ENCODE data around the gene SPATA16. TPM values are rescaled to one million over a fixed set of nuclear protein-coding genes. Genes with fewer than 3 reads are reported as not detected.

The SPATA16 gene
- total RNA-seq, 1 experiment from 2014 or later: 0.44 TPM

DNA sequence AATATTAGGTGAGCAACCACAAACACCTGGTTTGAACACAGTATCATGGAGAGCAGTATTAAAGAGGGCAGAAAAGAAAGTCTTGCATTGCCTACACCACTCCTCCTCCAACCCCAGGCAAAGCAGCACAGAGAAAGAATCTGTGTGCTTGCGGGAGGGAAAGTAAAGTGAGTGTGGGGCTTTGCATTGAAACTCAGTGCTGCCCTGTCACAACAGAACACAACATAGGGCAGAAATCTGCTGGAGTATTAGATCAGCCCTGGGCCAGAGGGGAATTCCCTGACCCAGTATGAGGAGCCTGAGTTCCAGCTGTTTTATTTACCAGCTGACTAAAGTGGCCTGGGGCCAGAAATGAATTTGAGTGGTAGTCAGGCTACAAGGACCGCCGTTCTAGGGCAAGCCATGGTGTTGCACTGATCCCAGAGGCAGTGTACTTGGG lies 75.5 kb downstream of the SPATA16 start:
- ChIA-PET POLR2A (no interaction called here), CTCF (no interaction called here)
- H3K4me1 Mint-ChIP-seq: peaks cover 8% of the 10 kb centered on the region
- ATAC-seq (peak; percentile 53), DNase-seq (ENCODE audit: low spot score) (no peak)
- no peak for TF ChIP-seq CREB1 (CRISPR knock-in tag; IDR thresholded peaks at IDR 0.05)
- TF ChIP-seq, protein P1, sequence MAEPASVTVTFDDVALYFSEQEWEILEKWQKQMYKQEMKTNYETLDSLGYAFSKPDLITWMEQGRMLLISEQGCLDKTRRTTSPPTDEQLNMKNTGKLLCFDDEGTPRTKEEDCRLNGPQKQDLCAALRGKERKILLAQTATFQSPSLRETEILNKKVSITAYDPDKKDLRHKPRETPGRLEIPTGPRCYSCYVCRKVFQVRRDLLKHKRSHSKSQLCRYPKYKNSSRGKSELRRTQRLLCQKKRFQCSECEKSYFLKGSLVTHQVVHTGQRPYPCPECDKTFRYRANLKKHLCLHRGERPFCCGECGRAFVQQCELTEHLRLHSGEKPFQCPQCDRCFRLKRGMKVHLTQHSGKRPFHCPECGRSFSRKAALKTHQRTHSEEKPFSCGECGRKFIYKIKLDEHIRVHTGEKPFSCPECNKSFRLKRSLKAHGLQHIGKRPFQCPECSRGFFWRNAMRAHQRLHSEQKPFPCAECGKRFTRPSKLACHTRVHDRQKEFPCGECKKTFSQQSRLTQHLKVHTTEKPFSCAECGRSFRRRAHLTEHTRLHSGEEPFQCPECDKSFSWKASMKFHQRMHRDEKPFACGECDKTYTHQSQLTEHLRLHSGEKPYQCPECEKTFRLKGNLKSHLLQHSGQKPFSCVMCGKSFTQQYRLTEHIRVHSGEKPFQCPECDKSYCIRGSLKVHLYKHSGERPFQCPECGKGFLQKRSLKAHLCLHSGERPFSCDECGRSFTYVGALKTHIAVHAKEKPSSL (CRISPR knock-in tag; conservative IDR thresholded peaks at IDR 0.05): no peak
- TF ChIP-seq, protein P2, sequence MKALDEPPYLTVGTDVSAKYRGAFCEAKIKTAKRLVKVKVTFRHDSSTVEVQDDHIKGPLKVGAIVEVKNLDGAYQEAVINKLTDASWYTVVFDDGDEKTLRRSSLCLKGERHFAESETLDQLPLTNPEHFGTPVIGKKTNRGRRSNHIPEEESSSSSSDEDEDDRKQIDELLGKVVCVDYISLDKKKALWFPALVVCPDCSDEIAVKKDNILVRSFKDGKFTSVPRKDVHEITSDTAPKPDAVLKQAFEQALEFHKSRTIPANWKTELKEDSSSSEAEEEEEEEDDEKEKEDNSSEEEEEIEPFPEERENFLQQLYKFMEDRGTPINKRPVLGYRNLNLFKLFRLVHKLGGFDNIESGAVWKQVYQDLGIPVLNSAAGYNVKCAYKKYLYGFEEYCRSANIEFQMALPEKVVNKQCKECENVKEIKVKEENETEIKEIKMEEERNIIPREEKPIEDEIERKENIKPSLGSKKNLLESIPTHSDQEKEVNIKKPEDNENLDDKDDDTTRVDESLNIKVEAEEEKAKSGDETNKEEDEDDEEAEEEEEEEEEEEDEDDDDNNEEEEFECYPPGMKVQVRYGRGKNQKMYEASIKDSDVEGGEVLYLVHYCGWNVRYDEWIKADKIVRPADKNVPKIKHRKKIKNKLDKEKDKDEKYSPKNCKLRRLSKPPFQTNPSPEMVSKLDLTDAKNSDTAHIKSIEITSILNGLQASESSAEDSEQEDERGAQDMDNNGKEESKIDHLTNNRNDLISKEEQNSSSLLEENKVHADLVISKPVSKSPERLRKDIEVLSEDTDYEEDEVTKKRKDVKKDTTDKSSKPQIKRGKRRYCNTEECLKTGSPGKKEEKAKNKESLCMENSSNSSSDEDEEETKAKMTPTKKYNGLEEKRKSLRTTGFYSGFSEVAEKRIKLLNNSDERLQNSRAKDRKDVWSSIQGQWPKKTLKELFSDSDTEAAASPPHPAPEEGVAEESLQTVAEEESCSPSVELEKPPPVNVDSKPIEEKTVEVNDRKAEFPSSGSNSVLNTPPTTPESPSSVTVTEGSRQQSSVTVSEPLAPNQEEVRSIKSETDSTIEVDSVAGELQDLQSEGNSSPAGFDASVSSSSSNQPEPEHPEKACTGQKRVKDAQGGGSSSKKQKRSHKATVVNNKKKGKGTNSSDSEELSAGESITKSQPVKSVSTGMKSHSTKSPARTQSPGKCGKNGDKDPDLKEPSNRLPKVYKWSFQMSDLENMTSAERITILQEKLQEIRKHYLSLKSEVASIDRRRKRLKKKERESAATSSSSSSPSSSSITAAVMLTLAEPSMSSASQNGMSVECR (CRISPR knock-in tag; IDR thresholded peaks at IDR 0.05; ENCODE audit: borderline replicate concordance): no peak
- no peak for TF ChIP-seq ATF1 (CRISPR knock-in tag; IDR thresholded peaks at IDR 0.05)
- TF ChIP-seq, protein P3, sequence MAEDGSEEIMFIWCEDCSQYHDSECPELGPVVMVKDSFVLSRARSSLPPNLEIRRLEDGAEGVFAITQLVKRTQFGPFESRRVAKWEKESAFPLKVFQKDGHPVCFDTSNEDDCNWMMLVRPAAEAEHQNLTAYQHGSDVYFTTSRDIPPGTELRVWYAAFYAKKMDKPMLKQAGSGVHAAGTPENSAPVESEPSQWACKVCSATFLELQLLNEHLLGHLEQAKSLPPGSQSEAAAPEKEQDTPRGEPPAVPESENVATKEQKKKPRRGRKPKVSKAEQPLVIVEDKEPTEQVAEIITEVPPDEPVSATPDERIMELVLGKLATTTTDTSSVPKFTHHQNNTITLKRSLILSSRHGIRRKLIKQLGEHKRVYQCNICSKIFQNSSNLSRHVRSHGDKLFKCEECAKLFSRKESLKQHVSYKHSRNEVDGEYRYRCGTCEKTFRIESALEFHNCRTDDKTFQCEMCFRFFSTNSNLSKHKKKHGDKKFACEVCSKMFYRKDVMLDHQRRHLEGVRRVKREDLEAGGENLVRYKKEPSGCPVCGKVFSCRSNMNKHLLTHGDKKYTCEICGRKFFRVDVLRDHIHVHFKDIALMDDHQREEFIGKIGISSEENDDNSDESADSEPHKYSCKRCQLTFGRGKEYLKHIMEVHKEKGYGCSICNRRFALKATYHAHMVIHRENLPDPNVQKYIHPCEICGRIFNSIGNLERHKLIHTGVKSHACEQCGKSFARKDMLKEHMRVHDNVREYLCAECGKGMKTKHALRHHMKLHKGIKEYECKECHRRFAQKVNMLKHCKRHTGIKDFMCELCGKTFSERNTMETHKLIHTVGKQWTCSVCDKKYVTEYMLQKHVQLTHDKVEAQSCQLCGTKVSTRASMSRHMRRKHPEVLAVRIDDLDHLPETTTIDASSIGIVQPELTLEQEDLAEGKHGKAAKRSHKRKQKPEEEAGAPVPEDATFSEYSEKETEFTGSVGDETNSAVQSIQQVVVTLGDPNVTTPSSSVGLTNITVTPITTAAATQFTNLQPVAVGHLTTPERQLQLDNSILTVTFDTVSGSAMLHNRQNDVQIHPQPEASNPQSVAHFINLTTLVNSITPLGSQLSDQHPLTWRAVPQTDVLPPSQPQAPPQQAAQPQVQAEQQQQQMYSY (CRISPR knock-in tag; IDR thresholded peaks at IDR 0.05): no peak
- TF ChIP-seq ESRRA (CRISPR knock-in tag; IDR thresholded peaks at IDR 0.05; ENCODE audit: borderline replicate concordance): no peak
- no peak for TF ChIP-seq ZNF219 (CRISPR knock-in tag; IDR thresholded peaks at IDR 0.05; ENCODE audit: borderline replicate concordance)
- TF ChIP-seq, protein P4, sequence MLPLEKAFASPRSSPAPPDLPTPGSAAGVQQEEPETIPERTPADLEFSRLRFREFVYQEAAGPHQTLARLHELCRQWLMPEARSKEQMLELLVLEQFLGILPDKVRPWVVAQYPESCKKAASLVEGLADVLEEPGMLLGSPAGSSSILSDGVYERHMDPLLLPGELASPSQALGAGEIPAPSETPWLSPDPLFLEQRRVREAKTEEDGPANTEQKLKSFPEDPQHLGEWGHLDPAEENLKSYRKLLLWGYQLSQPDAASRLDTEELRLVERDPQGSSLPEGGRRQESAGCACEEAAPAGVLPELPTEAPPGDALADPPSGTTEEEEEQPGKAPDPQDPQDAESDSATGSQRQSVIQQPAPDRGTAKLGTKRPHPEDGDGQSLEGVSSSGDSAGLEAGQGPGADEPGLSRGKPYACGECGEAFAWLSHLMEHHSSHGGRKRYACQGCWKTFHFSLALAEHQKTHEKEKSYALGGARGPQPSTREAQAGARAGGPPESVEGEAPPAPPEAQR (CRISPR knock-in tag; IDR thresholded peaks at IDR 0.05): no peak
- TF ChIP-seq ZNF396 (CRISPR knock-in tag; IDR thresholded peaks at IDR 0.05; ENCODE audit: borderline replicate concordance): no peak
- TF ChIP-seq, protein P5, sequence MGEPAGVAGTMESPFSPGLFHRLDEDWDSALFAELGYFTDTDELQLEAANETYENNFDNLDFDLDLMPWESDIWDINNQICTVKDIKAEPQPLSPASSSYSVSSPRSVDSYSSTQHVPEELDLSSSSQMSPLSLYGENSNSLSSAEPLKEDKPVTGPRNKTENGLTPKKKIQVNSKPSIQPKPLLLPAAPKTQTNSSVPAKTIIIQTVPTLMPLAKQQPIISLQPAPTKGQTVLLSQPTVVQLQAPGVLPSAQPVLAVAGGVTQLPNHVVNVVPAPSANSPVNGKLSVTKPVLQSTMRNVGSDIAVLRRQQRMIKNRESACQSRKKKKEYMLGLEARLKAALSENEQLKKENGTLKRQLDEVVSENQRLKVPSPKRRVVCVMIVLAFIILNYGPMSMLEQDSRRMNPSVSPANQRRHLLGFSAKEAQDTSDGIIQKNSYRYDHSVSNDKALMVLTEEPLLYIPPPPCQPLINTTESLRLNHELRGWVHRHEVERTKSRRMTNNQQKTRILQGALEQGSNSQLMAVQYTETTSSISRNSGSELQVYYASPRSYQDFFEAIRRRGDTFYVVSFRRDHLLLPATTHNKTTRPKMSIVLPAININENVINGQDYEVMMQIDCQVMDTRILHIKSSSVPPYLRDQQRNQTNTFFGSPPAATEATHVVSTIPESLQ (CRISPR knock-in tag; IDR thresholded peaks at IDR 0.05): no peak
- TF ChIP-seq, protein P6, sequence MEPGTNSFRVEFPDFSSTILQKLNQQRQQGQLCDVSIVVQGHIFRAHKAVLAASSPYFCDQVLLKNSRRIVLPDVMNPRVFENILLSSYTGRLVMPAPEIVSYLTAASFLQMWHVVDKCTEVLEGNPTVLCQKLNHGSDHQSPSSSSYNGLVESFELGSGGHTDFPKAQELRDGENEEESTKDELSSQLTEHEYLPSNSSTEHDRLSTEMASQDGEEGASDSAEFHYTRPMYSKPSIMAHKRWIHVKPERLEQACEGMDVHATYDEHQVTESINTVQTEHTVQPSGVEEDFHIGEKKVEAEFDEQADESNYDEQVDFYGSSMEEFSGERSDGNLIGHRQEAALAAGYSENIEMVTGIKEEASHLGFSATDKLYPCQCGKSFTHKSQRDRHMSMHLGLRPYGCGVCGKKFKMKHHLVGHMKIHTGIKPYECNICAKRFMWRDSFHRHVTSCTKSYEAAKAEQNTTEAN (CRISPR knock-in tag; IDR thresholded peaks at IDR 0.05): no peak
- TF ChIP-seq, protein P7, sequence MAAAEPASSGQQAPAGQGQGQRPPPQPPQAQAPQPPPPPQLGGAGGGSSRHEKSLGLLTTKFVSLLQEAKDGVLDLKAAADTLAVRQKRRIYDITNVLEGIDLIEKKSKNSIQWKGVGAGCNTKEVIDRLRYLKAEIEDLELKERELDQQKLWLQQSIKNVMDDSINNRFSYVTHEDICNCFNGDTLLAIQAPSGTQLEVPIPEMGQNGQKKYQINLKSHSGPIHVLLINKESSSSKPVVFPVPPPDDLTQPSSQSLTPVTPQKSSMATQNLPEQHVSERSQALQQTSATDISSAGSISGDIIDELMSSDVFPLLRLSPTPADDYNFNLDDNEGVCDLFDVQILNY (CRISPR knock-in tag; IDR thresholded peaks at IDR 0.05): no peak
- no peak for TF ChIP-seq GRHL2 (CRISPR knock-in tag; IDR thresholded peaks at IDR 0.05; ENCODE audit: insufficient replicate concordance, severe bottlenecking)
- no peak for TF ChIP-seq TP53 (CRISPR knock-in tag; IDR thresholded peaks at IDR 0.05)
- peaks cover 3% of the 10 kb centered on the region; the same call in 1 of the 2 replicates for H3K36me3 Mint-ChIP-seq
- H3K4me3 Mint-ChIP-seq: no peak overlapping the region
- peaks cover 8% of the 10 kb centered on the region for H3K9me3 Mint-ChIP-seq
- no peaks in the 10 kb centered on the region for H3K27me3 Mint-ChIP-seq (ENCODE audit: low read depth)
- H3K27ac Mint-ChIP-seq: no peak overlapping the region
